GM21515 (cell line): ENCODE data around the gene ENDOV.
A peak's percentile ranks its signal among the peaks of the same experiment; 100 is the strongest.

Experiments used
- ATAC-seq: cut with Tn5 transposase; IDR thresholded peaks from one replicate; pipeline ENCODE4 v1.9.1; 2021; ENCODE audit not compliant: unreplicated experiment

Gene ENDOV

GRCh38 chr17:80414803-80415625, at the start of gene ENDOV:
Gene ENDOV, plus strand, starts transcription at chr17:80415167. Its CDS starts 28 bp downstream, at chr17:80415195.
- ATAC-seq: peak; percentile 93

GRCh38 chr17:80365983-80366382, 49.0 kb upstream of the ENDOV start:
- ATAC-seq: no peak

- ATAC-seq: no peak
Observed at GRCh38 chr17:80367503-80367902, 47.5 kb upstream of the ENDOV start.

GRCh38 chr17:80371196-80371595, 43.8 kb upstream of the ENDOV start:
- no peak for ATAC-seq

GRCh38 chr17:80372456-80372855, 42.5 kb upstream of the ENDOV start:
- no peak for ATAC-seq

GRCh38 chr17:80372922-80373570, 41.9 kb upstream of the ENDOV start:
- ATAC-seq: no peak

- ATAC-seq: no peak
Observed at GRCh38 chr17:80374039-80374731, 40.8 kb upstream of the ENDOV start.

- no peak for ATAC-seq
Observed at GRCh38 chr17:80374732-80375585, 40.0 kb upstream of the ENDOV start.

- ATAC-seq: no peak
Observed at GRCh38 chr17:80376531-80376930, 38.4 kb upstream of the ENDOV start.

GRCh38 chr17:80377798-80378197, 37.2 kb upstream of the ENDOV start:
- ATAC-seq: no peak

GRCh38 chr17:80379348-80379747, 35.6 kb upstream of the ENDOV start:
- no peak for ATAC-seq

GRCh38 chr17:80380068-80380467, 34.9 kb upstream of the ENDOV start:
- ATAC-seq: no peak

- ATAC-seq: no peak
Observed at GRCh38 chr17:80380555-80381002, 34.4 kb upstream of the ENDOV start.

GRCh38 chr17:80381416-80381923, 33.5 kb upstream of the ENDOV start:
- ATAC-seq: no peak

- no peak for ATAC-seq
Observed at GRCh38 chr17:80382446-80382845, 32.5 kb upstream of the ENDOV start.

GRCh38 chr17:80382956-80383355, 32.0 kb upstream of the ENDOV start:
- no peak for ATAC-seq

GRCh38 chr17:80384078-80384960, 30.6 kb upstream of the ENDOV start:
- no peak for ATAC-seq

- ATAC-seq: no peak
Observed at GRCh38 chr17:80385046-80385445, 29.9 kb upstream of the ENDOV start.

GRCh38 chr17:80386341-80386740, 28.6 kb upstream of the ENDOV start:
- ATAC-seq: no peak

GRCh38 chr17:80387071-80387470, 27.9 kb upstream of the ENDOV start:
- ATAC-seq: no peak
